ENCODE results near the gene AJM1.

Gene AJM1

GRCh38 chr9:136850866-136851775 is 8.8 kb downstream of the AJM1 start:
- H3K36me3 ChIP-seq (ENCODE audit: insufficient read depth, low read length), result no peaks in the 10 kb centered on the region

DNA sequence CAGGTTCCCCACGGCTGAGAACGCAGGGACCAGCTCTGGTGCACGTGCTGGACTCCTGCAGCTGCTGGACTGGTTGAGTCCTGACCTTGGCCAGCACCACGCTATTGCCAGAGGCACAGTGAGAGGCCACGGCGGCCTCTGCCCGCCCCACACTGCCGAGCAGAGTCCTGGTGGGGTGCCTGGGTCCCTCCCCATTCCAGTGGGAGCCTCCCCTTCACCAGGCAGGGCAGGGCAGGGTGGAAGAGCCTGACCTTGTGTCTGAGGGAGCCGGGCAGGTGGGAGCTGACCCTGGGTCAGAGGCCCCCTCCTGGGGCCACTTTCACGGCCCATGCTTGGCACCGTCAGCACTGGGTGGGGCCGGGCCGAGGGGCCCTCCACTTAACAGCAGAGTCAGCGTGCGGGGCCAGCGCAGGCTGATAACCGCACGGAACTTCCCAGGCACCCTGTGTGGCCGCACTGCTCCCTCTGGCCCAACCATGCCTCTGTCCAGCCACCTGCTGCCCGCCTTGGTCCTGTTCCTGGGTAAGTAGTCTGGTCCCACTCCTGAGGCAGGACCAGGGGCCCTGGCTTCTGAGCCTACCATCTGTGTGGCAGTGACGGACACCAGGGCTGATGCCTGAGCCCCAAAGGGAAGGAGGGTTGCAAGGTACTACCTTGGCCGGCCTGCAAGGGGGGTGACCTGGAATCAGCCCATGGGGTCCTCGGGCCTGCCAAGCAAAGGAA is 9.8 kb downstream of the AJM1 start, which contains the start of gene MAMDC4:
MAMDC4 (plus strand) TSS at position 406 of the 723 bp plus-strand sequence; CDS start at position 477, 71 bp downstream.
- H3K36me3 ChIP-seq (ENCODE audit: insufficient read depth, low read length), result no peaks in the 10 kb centered on the region
- H3K4me1 ChIP-seq (ENCODE audit: insufficient read depth, low read length), result no peaks in the 10 kb centered on the region
- no peak within 1 kb of the TSS for H3K9ac ChIP-seq (ENCODE audit: low read depth, low read length)
- no peaks in the 10 kb centered on the region for H3K9me3 ChIP-seq (ENCODE audit: control insufficient read depth, insufficient read depth, low read length)

More at GRCh38 chr9:136850866-136851775, 8.8 kb downstream of the AJM1 start:
- Histone ChIP-seq H3K4me1 (ENCODE audit: insufficient read depth, low read length) (no peaks in the 10 kb centered on the region), H3K9me3 (ENCODE audit: control insufficient read depth, insufficient read depth, low read length) (no peaks in the 10 kb centered on the region), H3K9ac (ENCODE audit: low read depth, low read length) (no peak overlapping the region)

GRCh38 chr9:136852664-136853595 is 10.7 kb downstream of the AJM1 start:
- Histone ChIP-seq H3K9ac (ENCODE audit: low read depth, low read length) (no peak overlapping the region), H3K4me1 (ENCODE audit: insufficient read depth, low read length) (no peaks in the 10 kb centered on the region), H3K36me3 (ENCODE audit: insufficient read depth, low read length) (no peaks in the 10 kb centered on the region)

DNA sequence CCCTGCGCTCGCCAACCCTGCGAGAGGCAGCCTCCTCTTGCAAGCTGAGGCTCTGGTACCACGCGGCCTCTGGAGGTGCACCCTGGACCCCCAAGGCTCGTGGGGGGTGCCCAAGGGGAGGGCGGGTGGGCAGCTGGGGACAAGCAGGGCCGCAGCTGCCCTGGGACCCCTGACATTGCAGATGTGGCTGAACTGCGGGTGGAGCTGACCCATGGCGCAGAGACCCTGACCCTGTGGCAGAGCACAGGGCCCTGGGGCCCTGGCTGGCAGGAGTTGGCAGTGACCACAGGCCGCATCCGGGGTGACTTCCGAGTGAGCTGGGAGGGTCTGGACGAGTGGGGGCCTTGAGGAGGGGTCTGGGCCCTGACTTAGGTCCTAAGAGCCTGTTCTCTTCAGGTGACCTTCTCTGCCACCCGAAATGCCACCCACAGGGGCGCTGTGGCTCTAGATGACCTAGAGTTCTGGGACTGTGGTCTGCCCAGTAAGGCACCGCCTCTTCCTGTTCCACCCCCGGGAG is 11.4 kb downstream of the AJM1 start:
- Histone ChIP-seq H3K4me1 (ENCODE audit: insufficient read depth, low read length) (no peaks in the 10 kb centered on the region), H3K36me3 (ENCODE audit: insufficient read depth, low read length) (no peaks in the 10 kb centered on the region), H3K9ac (ENCODE audit: low read depth, low read length) (no peak overlapping the region), H3K9me3 (ENCODE audit: control insufficient read depth, insufficient read depth, low read length) (no peaks in the 10 kb centered on the region)

More at GRCh38 chr9:136852664-136853595, 10.7 kb downstream of the AJM1 start:
- no peaks in the 10 kb centered on the region for H3K9me3 ChIP-seq (ENCODE audit: control insufficient read depth, insufficient read depth, low read length)

DNA sequence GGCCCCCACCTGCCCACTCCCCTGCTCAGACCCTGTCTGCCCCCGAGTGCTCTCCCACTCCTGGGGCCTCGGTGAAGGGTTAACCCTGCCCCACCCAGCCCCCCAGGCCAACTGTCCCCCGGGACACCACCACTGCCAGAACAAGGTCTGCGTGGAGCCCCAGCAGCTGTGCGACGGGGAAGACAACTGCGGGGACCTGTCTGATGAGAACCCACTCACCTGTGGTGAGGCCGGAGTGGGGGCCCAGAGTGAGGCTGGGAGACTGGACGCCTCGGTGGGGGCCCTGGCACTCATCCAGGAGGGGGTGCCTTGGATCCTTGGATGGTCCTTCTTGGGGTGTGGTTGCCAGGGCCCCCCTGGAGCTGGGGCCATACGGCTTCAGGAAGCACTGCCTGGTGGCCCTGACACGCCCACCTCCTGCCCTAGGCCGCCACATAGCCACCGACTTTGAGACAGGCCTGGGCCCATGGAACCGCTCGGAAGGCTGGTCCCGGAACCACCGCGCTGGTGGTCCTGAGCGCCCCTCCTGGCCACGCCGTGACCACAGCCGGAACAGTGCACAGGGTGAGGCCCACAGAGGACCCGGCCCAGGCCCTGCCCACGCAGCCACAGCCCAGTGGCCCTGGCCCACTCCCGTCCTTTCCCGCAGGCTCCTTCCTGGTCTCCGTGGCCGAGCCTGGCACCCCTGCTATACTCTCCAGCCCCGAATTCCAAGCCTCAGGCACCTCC is 12.0 kb downstream of the AJM1 start:
- Histone ChIP-seq H3K36me3 (ENCODE audit: insufficient read depth, low read length) (no peaks in the 10 kb centered on the region), H3K9me3 (ENCODE audit: control insufficient read depth, insufficient read depth, low read length) (no peaks in the 10 kb centered on the region), H3K4me1 (ENCODE audit: insufficient read depth, low read length) (no peaks in the 10 kb centered on the region), H3K9ac (ENCODE audit: low read depth, low read length) (no peak overlapping the region)

- Histone ChIP-seq H3K9me3 (ENCODE audit: control insufficient read depth, insufficient read depth, low read length) (no peaks in the 10 kb centered on the region), H3K9ac (ENCODE audit: low read depth, low read length) (no peak overlapping the region), H3K36me3 (ENCODE audit: insufficient read depth, low read length) (no peaks in the 10 kb centered on the region), H3K4me1 (ENCODE audit: insufficient read depth, low read length) (no peaks in the 10 kb centered on the region)
Observed at GRCh38 chr9:136854842-136855460, 12.7 kb downstream of the AJM1 start.

- Histone ChIP-seq H3K4me1 (ENCODE audit: insufficient read depth, low read length) (no peaks in the 10 kb centered on the region), H3K9ac (ENCODE audit: low read depth, low read length) (no peak overlapping the region), H3K9me3 (ENCODE audit: control insufficient read depth, insufficient read depth, low read length) (no peaks in the 10 kb centered on the region), H3K36me3 (ENCODE audit: insufficient read depth, low read length) (no peaks in the 10 kb centered on the region)
Observed at GRCh38 chr9:136855461-136856078, 13.3 kb downstream of the AJM1 start.

GRCh38 chr9:136856079-136856476 is 13.8 kb downstream of the AJM1 start:
- Histone ChIP-seq H3K4me1 (ENCODE audit: insufficient read depth, low read length) (no peaks in the 10 kb centered on the region), H3K9me3 (ENCODE audit: control insufficient read depth, insufficient read depth, low read length) (no peaks in the 10 kb centered on the region), H3K9ac (ENCODE audit: low read depth, low read length) (no peak overlapping the region), H3K36me3 (ENCODE audit: insufficient read depth, low read length) (peaks cover under 1% of the 10 kb centered on the region; the same call in 1 of the 2 replicates)

- Histone ChIP-seq H3K36me3 (ENCODE audit: insufficient read depth, low read length) (peaks cover 6% of the 10 kb centered on the region; the same call in 1 of the 2 replicates), H3K9ac (ENCODE audit: low read depth, low read length) (no peak overlapping the region), H3K9me3 (ENCODE audit: control insufficient read depth, insufficient read depth, low read length) (no peaks in the 10 kb centered on the region), H3K4me1 (ENCODE audit: insufficient read depth, low read length) (no peaks in the 10 kb centered on the region)
Observed at GRCh38 chr9:136856541-136857141, 14.4 kb downstream of the AJM1 start.

DNA sequence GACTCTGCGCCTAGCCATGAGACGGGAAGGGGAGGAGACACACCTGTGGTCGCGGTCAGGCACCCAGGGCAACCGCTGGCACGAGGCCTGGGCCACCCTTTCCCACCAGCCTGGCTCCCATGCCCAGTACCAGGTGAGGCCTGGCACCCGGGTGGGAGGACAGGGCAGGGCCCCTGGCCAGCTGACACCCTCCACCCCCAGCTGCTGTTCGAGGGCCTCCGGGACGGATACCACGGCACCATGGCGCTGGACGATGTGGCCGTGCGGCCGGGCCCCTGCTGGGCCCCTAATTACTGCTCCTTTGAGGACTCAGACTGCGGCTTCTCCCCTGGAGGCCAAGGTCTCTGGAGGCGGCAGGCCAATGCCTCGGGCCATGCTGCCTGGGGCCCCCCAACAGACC is 14.9 kb downstream of the AJM1 start:
- Histone ChIP-seq H3K36me3 (ENCODE audit: insufficient read depth, low read length) (peaks cover 6% of the 10 kb centered on the region; the same call in 1 of the 2 replicates), H3K9ac (ENCODE audit: low read depth, low read length) (no peak overlapping the region), H3K9me3 (ENCODE audit: control insufficient read depth, insufficient read depth, low read length) (no peaks in the 10 kb centered on the region), H3K4me1 (ENCODE audit: insufficient read depth, low read length) (no peaks in the 10 kb centered on the region)

- Histone ChIP-seq H3K9me3 (ENCODE audit: control insufficient read depth, insufficient read depth, low read length) (no peaks in the 10 kb centered on the region), H3K36me3 (ENCODE audit: insufficient read depth, low read length) (peaks cover 6% of the 10 kb centered on the region; the same call in 1 of the 2 replicates), H3K9ac (ENCODE audit: low read depth, low read length) (no peak overlapping the region), H3K4me1 (ENCODE audit: insufficient read depth, low read length) (no peaks in the 10 kb centered on the region)
Observed at GRCh38 chr9:136857581-136858412, 15.5 kb downstream of the AJM1 start.

- no peaks in the 10 kb centered on the region for H3K9me3 ChIP-seq (ENCODE audit: control insufficient read depth, insufficient read depth, low read length)
- peaks cover 11% of the 10 kb centered on the region for H3K36me3 ChIP-seq (ENCODE audit: insufficient read depth, low read length)
- no peak overlapping the region for H3K9ac ChIP-seq (ENCODE audit: low read depth, low read length)
- no peaks in the 10 kb centered on the region for H3K4me1 ChIP-seq (ENCODE audit: insufficient read depth, low read length)
Observed at GRCh38 chr9:136858452-136858843, 16.2 kb downstream of the AJM1 start.

All from ES-I3 (cell line).